Parathyroid adenoma (tissue), 2 donors: ENCODE data around the gene CCDC12.

Source experiments
- H2AFZ ChIP-seq: fragments of 300-600 bp; sonication (generic); one replicate; pipeline ENCODE4 v1.7.0; 2017; ENCODE audit warnings: antibody characterized with exemption, mild to moderate bottlenecking
- H3K27ac ChIP-seq: fragments of 300-600 bp; sonication (generic); one replicate; pipeline ENCODE4 v1.7.0; 2017
- H3K27me3 ChIP-seq: fragments of 300-600 bp; sonication (generic); one replicate; pipeline ENCODE4 v1.7.0; 2017; ENCODE audit warnings: low read length; ENCODE audit not compliant: control insufficient read depth, insufficient read depth
- H3K36me3 ChIP-seq: fragments of 300-600 bp; sonication (generic); one replicate; pipeline ENCODE4 v1.7.0; 2017; ENCODE audit warnings: low read length; ENCODE audit not compliant: control insufficient read depth, insufficient read depth
- H3K4me1 ChIP-seq: fragments of 300-600 bp; sonication (generic); one replicate; pipeline ENCODE4 v1.7.0; 2017; ENCODE audit warnings: control low read depth
- H3K4me2 ChIP-seq: fragments of 300-600 bp; sonication (generic); one replicate; pipeline ENCODE4 v1.7.0; 2017; ENCODE audit warnings: low read length
- H3K4me3 ChIP-seq: fragments of 300-600 bp; sonication (generic); one replicate; pipeline ENCODE4 v1.7.0; 2017; ENCODE audit warnings: low read depth, low read length
- H3K79me2 ChIP-seq: fragments of 300-600 bp; sonication (generic); one replicate; pipeline ENCODE4 v1.7.0; 2017; ENCODE audit warnings: control low read depth
- H3K9ac ChIP-seq: fragments of 300-600 bp; sonication (generic); one replicate; pipeline ENCODE4 v1.7.0; 2017; ENCODE audit warnings: mild to moderate bottlenecking
- H3K9me3 ChIP-seq: fragments of 300-600 bp; sonication (generic); one replicate; pipeline ENCODE4 v1.7.0; 2017; ENCODE audit warnings: low read length; ENCODE audit not compliant: control insufficient read depth
- CTCF ChIP-seq: fragments of 300-600 bp; sonication (generic); IDR thresholded peaks from one replicate; pipeline ENCODE4 v1.7.0; 2017; ENCODE audit warnings: antibody characterized with exemption, mild to moderate bottlenecking
- donor health status: primary hyperparathyroidism.

CCDC12 gene

DNA sequence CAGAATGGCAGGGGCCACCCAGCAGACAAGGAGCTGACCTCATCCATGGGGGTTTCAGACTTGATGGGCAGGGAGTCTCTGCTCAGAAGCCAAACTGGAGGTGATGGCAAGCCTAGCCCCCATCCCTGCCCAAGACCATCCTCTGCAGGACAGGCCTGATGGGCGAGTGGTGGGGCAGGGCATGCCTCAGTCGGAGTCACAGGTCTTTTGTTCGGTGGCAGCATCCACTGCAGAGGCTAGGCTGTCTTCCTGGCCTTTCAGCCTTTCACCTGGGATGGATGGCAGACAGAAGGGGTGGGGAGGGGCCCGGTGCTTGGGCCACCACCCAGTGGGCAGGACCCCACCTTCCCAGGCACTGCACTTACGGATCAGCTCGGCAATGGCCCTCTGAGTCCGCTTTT lies 54.7 kb downstream of the CCDC12 start:
- Histone ChIP-seq H3K27me3 (no peaks in the 10 kb centered on the region), H3K79me2 (peaks cover 43% of the 10 kb centered on the region), H3K4me2 (no peak overlapping the region), H3K4me3 (no peak overlapping the region), H3K27ac (no peak overlapping the region), H3K4me1 (peaks cover 5% of the 10 kb centered on the region), H2AFZ (no peak overlapping the region), H3K9ac (no peak overlapping the region), H3K9me3 (no peaks in the 10 kb centered on the region), H3K36me3 (no peaks in the 10 kb centered on the region)
- TF ChIP-seq CTCF, result no peak

DNA sequence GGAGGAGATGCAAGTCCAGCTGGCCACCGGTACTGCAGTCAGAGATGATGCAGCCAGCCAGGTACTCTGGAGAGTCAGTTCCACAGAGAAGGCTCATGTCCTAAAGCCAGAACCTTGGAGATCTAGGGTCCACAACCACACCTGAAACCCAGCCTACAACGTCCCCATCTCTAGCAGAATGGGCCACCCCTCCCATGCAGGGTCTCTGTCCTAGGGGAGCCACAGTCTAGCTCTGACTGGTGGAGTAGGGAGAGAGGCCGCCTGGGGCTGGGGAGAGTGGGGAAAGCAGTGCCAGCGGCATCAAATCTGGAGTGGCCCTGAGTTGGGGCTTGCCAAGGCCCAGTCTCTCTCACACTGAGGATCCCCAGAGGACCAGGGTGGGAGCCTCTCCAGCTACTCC lies 55.5 kb downstream of the CCDC12 start:
- H3K27ac ChIP-seq, result no peak overlapping the region
- H3K79me2 ChIP-seq, result peaks cover 35% of the 10 kb centered on the region
- no peak overlapping the region for H2AFZ ChIP-seq
- H3K9ac ChIP-seq, result no peak overlapping the region
- no peak overlapping the region for H3K4me2 ChIP-seq
- H3K36me3 ChIP-seq, result no peaks in the 10 kb centered on the region
- no peaks in the 10 kb centered on the region for H3K27me3 ChIP-seq
- TF ChIP-seq CTCF, result no peak
- no peaks in the 10 kb centered on the region for H3K9me3 ChIP-seq
- H3K4me1 ChIP-seq, result peaks cover 5% of the 10 kb centered on the region
- H3K4me3 ChIP-seq, result no peak overlapping the region

GRCh38 chr3:46918634-46919033 lies 57.9 kb downstream of the CCDC12 start:
- H3K27me3 ChIP-seq, result no peaks in the 10 kb centered on the region
- no peak overlapping the region for H3K27ac ChIP-seq
- H3K4me1 ChIP-seq, result peaks cover 4% of the 10 kb centered on the region
- H3K4me2 ChIP-seq, result no peak overlapping the region
- no peak for TF ChIP-seq CTCF
- H3K4me3 ChIP-seq, result no peak overlapping the region
- no peak overlapping the region for H2AFZ ChIP-seq
- no peaks in the 10 kb centered on the region for H3K36me3 ChIP-seq
- no peak overlapping the region for H3K9ac ChIP-seq
- H3K9me3 ChIP-seq, result no peaks in the 10 kb centered on the region
- peaks cover 14% of the 10 kb centered on the region for H3K79me2 ChIP-seq

GRCh38 chr3:46918202-46918601 lies 58.3 kb downstream of the CCDC12 start:
- Histone ChIP-seq H3K4me3 (no peak overlapping the region), H3K79me2 (peaks cover 12% of the 10 kb centered on the region), H3K4me1 (peaks cover 4% of the 10 kb centered on the region), H2AFZ (no peak overlapping the region), H3K36me3 (no peaks in the 10 kb centered on the region), H3K4me2 (no peak overlapping the region), H3K9ac (no peak overlapping the region), H3K9me3 (no peaks in the 10 kb centered on the region), H3K27me3 (no peaks in the 10 kb centered on the region), H3K27ac (no peak overlapping the region)
- no peak for TF ChIP-seq CTCF

DNA sequence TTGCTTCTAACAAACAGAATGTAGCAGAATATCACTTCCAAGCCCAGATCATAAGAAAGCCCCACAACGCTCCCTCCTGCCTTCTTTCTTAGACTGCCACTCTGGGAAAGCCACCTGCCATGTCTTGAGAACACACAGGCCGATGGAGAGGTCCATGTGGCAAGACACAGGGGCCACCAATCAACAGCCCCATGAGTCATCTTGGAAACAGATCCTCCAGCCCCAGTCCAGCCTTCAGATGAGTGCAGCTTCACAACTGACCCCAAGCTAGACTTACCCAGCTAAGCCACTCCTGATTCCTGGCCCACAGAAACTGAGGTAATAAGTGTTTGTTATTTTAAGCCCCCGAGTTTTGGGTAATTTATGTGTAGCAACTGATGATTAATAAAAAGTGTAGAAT lies 59.3 kb downstream of the CCDC12 start:
- Histone ChIP-seq H3K9ac (no peak overlapping the region), H2AFZ (no peak overlapping the region), H3K27ac (no peak overlapping the region), H3K79me2 (peaks cover 2% of the 10 kb centered on the region), H3K4me3 (no peak overlapping the region), H3K9me3 (no peaks in the 10 kb centered on the region), H3K4me2 (no peak overlapping the region), H3K4me1 (peaks cover 4% of the 10 kb centered on the region), H3K27me3 (no peaks in the 10 kb centered on the region), H3K36me3 (no peaks in the 10 kb centered on the region)
- no peak for TF ChIP-seq CTCF
